ENCODE measurements around the gene PDPK1.
"Not testable (repeated sequence)": the region's sequence is repeated elsewhere in the genome, so short reads cannot be mapped to it uniquely, and the experiment has no call there.

GRCh38 chr16:2621395-2621794 lies 83.6 kb downstream of the PDPK1 start:
- not testable (repeated sequence) for TF ChIP-seq POLR2A, CTCF (IDR thresholded peaks at IDR 0.05)

Data from gastroesophageal sphincter (tissue), 3 donors.